Measurements from ENCODE around the gene TRMT112.

- TF ChIP-seq EP300 (IDR thresholded peaks at IDR 0.05; ENCODE audit: borderline replicate concordance) (no peak), RAD21 (IDR thresholded peaks at IDR 0.05; ENCODE audit: low read depth) (no peak), CEBPB (IDR thresholded peaks at IDR 0.05) (no peak), CREB1 (IDR thresholded peaks at IDR 0.05; ENCODE audit: low read depth) (no peak), FOXM1 (IDR thresholded peaks at IDR 0.05; ENCODE audit: borderline replicate concordance, low read depth) (no peak), MAX (IDR thresholded peaks at IDR 0.05) (no peak), REST (IDR thresholded peaks at IDR 0.05; ENCODE audit: low read depth) (no peak), TAF1 (IDR thresholded peaks at IDR 0.05; ENCODE audit: low read depth) (no peak), YY1 (IDR thresholded peaks at IDR 0.05; ENCODE audit: low read depth) (no peak), TEAD4 (IDR thresholded peaks at IDR 0.05) (no peak), TCF12 (IDR thresholded peaks at IDR 0.05; ENCODE audit: low read depth) (no peak), ZBTB7A (IDR thresholded peaks at IDR 0.05; ENCODE audit: low read depth) (no peak; the same call in 1 of the 2 replicates), EGR1 (IDR thresholded peaks at IDR 0.05) (no peak)
Measured at GRCh38 chr11:64358536-64358906, 41.2 kb upstream of the TRMT112 start.

Measured in Ishikawa (cell line).